GM12878 (cell line): ENCODE results near the gene IL3RA. TPM values are rescaled to one million over a fixed set of nuclear protein-coding genes. Genes with fewer than 3 reads are reported as not detected.

Experiments used
- ATAC-seq: fragments of 200-7000 bp; cut with Tn5 transposase; 3 replicates; pipeline ENCODE4 v1.9.1; 2020; ENCODE audit warnings: mild to moderate bottlenecking, moderate library complexity
- BruUV-seq: library from RNA; stranded (reverse); fragments of 400-500 nt; replicated peaks from 2 replicates; lab custom pipeline; 2021; lab: Mats Ljungman, UMichigan
- CTCF ChIA-PET: fragments of 300-600 bp; sonication (Branson Sonifier 250); formaldehyde crosslinking; extraction: SDS; loops from one replicate; lab custom pipeline; 2021; ENCODE audit warnings: inconsistent platforms; lab: Yijun Ruan, JAX
- POLR2A ChIA-PET: fragments of 350-600 bp; formaldehyde crosslinking; extraction: SDS; loops from one replicate; lab custom pipeline; 2021; ENCODE audit warnings: inconsistent platforms; lab: Charles Lee
- RAD21 ChIA-PET: fragments of 300-600 bp; sonication (Branson Sonifier 250); formaldehyde crosslinking; loops from one replicate; lab custom pipeline; 2023; ENCODE audit warnings: antibody characterized with exemption; ENCODE audit not compliant: unreplicated experiment; lab: Charles Lee
- SMC1A ChIA-PET: fragments of 300-600 bp; sonication (Branson Sonifier 250); formaldehyde crosslinking; loops from one replicate; lab custom pipeline; 2023; ENCODE audit not compliant: unreplicated experiment, uncharacterized antibody; lab: Charles Lee
- DNase-seq: peaks from one replicate; pipeline ENCODE4 v3.0.0-alpha.2; 2011; ENCODE audit warnings: low read depth, low spot score
- FAIRE-seq: peaks from 3 replicates; lab custom pipeline; 2011; peaks lifted over from hg19 to GRCh38; lab: Jason Lieb, UNC
- H2AFZ ChIP-seq: 2 replicates; pipeline ENCODE4 v1.6.0; 2011; ENCODE audit warnings: low read depth, low read length, control low read depth; ENCODE audit not compliant: control insufficient read depth
- H3K27ac ChIP-seq: 2 replicates; pipeline ENCODE4 v1.5.1; 2011; ENCODE audit warnings: control low read depth; ENCODE audit not compliant: control insufficient read depth, insufficient read depth
- H3K27me3 ChIP-seq, 2 experiments: replicated peaks in 1 of 2; 2 replicates each; pipeline versions ENCODE4 v1.6.0 to v1.6.1; 2011; ENCODE audit warnings: low read length in 1 of 2; ENCODE audit not compliant: control insufficient read depth in 2 of 2, insufficient read depth in 2 of 2
- H3K36me3 ChIP-seq, 2 experiments: 2 replicates each; pipeline ENCODE4 v1.5.1; 2011; ENCODE audit warnings: low read length in 1 of 2; ENCODE audit not compliant: control insufficient read depth in 2 of 2, insufficient read depth in 2 of 2
- H3K4me1 ChIP-seq: 2 replicates; pipeline ENCODE4 v1.6.1; 2011; ENCODE audit warnings: mild to moderate bottlenecking, low read length, moderate library complexity, mixed read lengths; ENCODE audit not compliant: control insufficient read depth, insufficient read depth
- H3K4me2 ChIP-seq: 2 replicates; pipeline ENCODE4 v1.6.0; 2011; ENCODE audit warnings: control low read depth; ENCODE audit not compliant: control insufficient read depth, insufficient read depth
- H3K4me3 ChIP-seq: fragments of 200-600 bp; sonication (generic); 2 replicates; pipeline ENCODE4 v1.5.1; 2016
- H3K79me2 ChIP-seq: 2 replicates; pipeline ENCODE4 v1.6.0; 2011; ENCODE audit warnings: low read length; ENCODE audit not compliant: control insufficient read depth, insufficient read depth
- H3K9ac ChIP-seq: 2 replicates; pipeline ENCODE4 v1.8.0; 2011; ENCODE audit warnings: low read length, control low read depth, mixed read lengths; ENCODE audit not compliant: control insufficient read depth, insufficient read depth
- H3K9me3 ChIP-seq: replicated peaks from 3 replicates; pipeline ENCODE4 v1.5.1; 2011; ENCODE audit warnings: mild to moderate bottlenecking, low read length; ENCODE audit not compliant: control insufficient read depth, insufficient read depth
- H4K20me1 ChIP-seq: 2 replicates; pipeline ENCODE4 v1.6.0; 2011; ENCODE audit not compliant: control insufficient read depth, insufficient read depth
- ATF3 ChIP-seq: IDR thresholded peaks from 2 replicates; pipeline ENCODE4 v1.6.1; 2011; ENCODE audit warnings: low read depth, mild to moderate bottlenecking, low read length, moderate library complexity, borderline replicate concordance; ENCODE audit errors: extremely low read depth
- CBFB ChIP-seq: IDR thresholded peaks from 2 replicates; pipeline ENCODE4 v1.6.1; 2016; ENCODE audit warnings: antibody characterized with exemption, low read depth
- DPF2 ChIP-seq: fragments of 450-650 bp; IDR thresholded peaks from 2 replicates; pipeline ENCODE4 v1.6.1; 2017; ENCODE audit warnings: mild to moderate bottlenecking
- ETV6 ChIP-seq, 2 experiments: fragments of 450-650 bp in 1 of 2; IDR thresholded peaks in 1 of 2; conservative IDR thresholded peaks in 1 of 2; 2 replicates each; pipeline ENCODE4 v1.6.1; 2014; ENCODE audit warnings: antibody characterized with exemption in 1 of 2, borderline replicate concordance in 1 of 2, low read depth in 1 of 2, mild to moderate bottlenecking in 1 of 2, moderate library complexity in 1 of 2
- EZH2 ChIP-seq: IDR thresholded peaks from 2 replicates; pipeline ENCODE4 v1.6.1; 2012; ENCODE audit warnings: low read depth, mild to moderate bottlenecking, control low read depth, inconsistent platforms, low read length, borderline replicate concordance; ENCODE audit not compliant: control insufficient read depth
- FOS ChIP-seq: IDR thresholded peaks from 3 replicates; pipeline ENCODE4 v1.6.1; 2011; ENCODE audit warnings: borderline replicate concordance; ENCODE audit not compliant: insufficient read length; ENCODE audit errors: extremely low read depth
- FOXK2 ChIP-seq: fragments of 450-650 bp; IDR thresholded peaks from 2 replicates; pipeline ENCODE4 v1.6.1; 2017; ENCODE audit warnings: mild to moderate bottlenecking, moderate library complexity
- IRF3 ChIP-seq: fragments of 450-650 bp; IDR thresholded peaks from 2 replicates; pipeline ENCODE4 v1.6.1; 2014; ENCODE audit warnings: mild to moderate bottlenecking
- NFXL1 ChIP-seq: fragments of 450-650 bp; IDR thresholded peaks from 2 replicates; pipeline ENCODE4 v1.6.1; 2017; ENCODE audit warnings: antibody characterized with exemption, mild to moderate bottlenecking, borderline replicate concordance
- PAX5 ChIP-seq: IDR thresholded peaks from 2 replicates; pipeline ENCODE4 v1.6.1; 2011; ENCODE audit warnings: low read depth, low read length, borderline replicate concordance
- SIX5 ChIP-seq: IDR thresholded peaks from 2 replicates; pipeline ENCODE4 v1.6.1; 2011; ENCODE audit warnings: mild to moderate bottlenecking, low read depth, low read length, moderate library complexity; ENCODE audit not compliant: severe bottlenecking
- SUPT20H ChIP-seq: IDR thresholded peaks from 2 replicates; pipeline ENCODE4 v1.6.1; 2011; ENCODE audit warnings: low read depth, mild to moderate bottlenecking, low read length, moderate library complexity, borderline replicate concordance; ENCODE audit not compliant: control insufficient read depth
- WGBS: methylation state at CpG from one replicate; pipeline ENCODE4 v1.1.6; 2016; ENCODE audit warnings: low lambda C conversion rate; ENCODE audit not compliant: insufficient replicate concordance, insufficient coverage; ENCODE audit errors: missing lambda C conversion rate; 5-methylcytosine and 5-hydroxymethylcytosine counted together
- in situ Hi-C: fragments of 300-500 bp; cut with MboI; formaldehyde crosslinking; loops from 9 replicates; pipeline ENCODE4 v1.14.3; 2018; ENCODE audit warnings: mixed read lengths
- intact Hi-C: fragments of 100-400 bp; cut with micrococcal nuclease; formaldehyde crosslinking; loops from one replicate; pipeline ENCODE4 v1.14.2; 2022; ENCODE audit not compliant: unreplicated experiment
- polyA plus RNA-seq, 11 experiments: library from polyadenylated mRNA; depleted of rRNA in 4 of 11; unstranded in 6 of 11; stranded (reverse) in 5 of 11; fragments of >200 nt; fragmentation: Nextera tagmentation in 4 of 11; fragmentation: Illumina TruSeq in 1 of 11; extraction: Ambion mirVana in 4 of 11; extraction: Trizol in 1 of 11; gene quantifications; 1 replicate in 1 of 11; 2 replicates in 10 of 11; pipeline versions ENCODE4 v1.2.1 to v1.2.3, GENCODE V29; 2011 to 2016; ENCODE audit warnings: inconsistent platforms in 2 of 11, missing spikeins in 2 of 11, low read depth in 1 of 11
- total RNA-seq, 4 experiments: library from RNA; depleted of rRNA in 3 of 4; stranded (reverse); fragments of >200 nt in 3 of 4; fragmentation: Illumina TruSeq in 1 of 4; extraction: Trizol in 1 of 4; gene quantifications; 2 replicates each; pipeline versions ENCODE4 v1.2.1 to v1.2.3, GENCODE V29; 2013 to 2021
- TF ChIP-seq, protein P1 (sequence below): fragments of 150-350 bp; IDR thresholded peaks from 2 replicates; pipeline ENCODE4 v1.6.1; 2014; ENCODE audit warnings: mild to moderate bottlenecking, low read depth, low read length
- TF ChIP-seq, protein P2 (sequence below): fragments of 450-650 bp; IDR thresholded peaks from 2 replicates; pipeline ENCODE4 v1.6.1; 2017; ENCODE audit warnings: antibody characterized with exemption, mild to moderate bottlenecking, moderate library complexity
- TF ChIP-seq, protein P3 (sequence below): fragments of 450-650 bp; IDR thresholded peaks from 2 replicates; pipeline ENCODE4 v1.6.1; 2016; ENCODE audit warnings: mild to moderate bottlenecking

Gene IL3RA
- total and polyA plus RNA-seq, 10 of the 15 experiments (the other 5 are each of a cell fraction or from before 2014, with no cell fraction given), result 2.1 to 31.1 (median 17.9) TPM

GRCh38 chrX:1316527-1316926, 20.1 kb upstream of the IL3RA start:
- WGBS, result 40% methylated on average over 18 of the region's 18 CpGs
- no peaks in the 10 kb centered on the region; the same call in 1 of the 2 replicates for H3K4me1 ChIP-seq
- FAIRE-seq (no peak), DNase-seq (no peak), ATAC-seq (no peak)
- CTCF ChIA-PET, result no interaction called here
- no peak overlapping the region for H3K9ac ChIP-seq
- H3K79me2 ChIP-seq, result no peaks in the 10 kb centered on the region
- no peak overlapping the region for H3K4me2 ChIP-seq
- H3K9me3 ChIP-seq, result no peaks in the 10 kb centered on the region
- intact Hi-C loops (no loop called here), in situ Hi-C loops (no loop called here)
- no peak overlapping the region for H3K27ac ChIP-seq
- no peak overlapping the region for H2AFZ ChIP-seq
- H4K20me1 ChIP-seq, result no peaks in the 10 kb centered on the region
- no peak overlapping the region for H3K4me3 ChIP-seq
- H3K36me3 ChIP-seq, result no peaks in the 10 kb centered on the region
- SMC1A ChIA-PET, result no interaction called here
- H3K27me3 ChIP-seq, result no peaks in the 10 kb centered on the region
- RAD21 ChIA-PET, result no interaction called here
- POLR2A ChIA-PET, result no interaction called here
- no TSS peak for BruUV-seq
- no peak for TF ChIP-seq EZH2
- no peak for TF ChIP-seq ETV6 (conservative IDR thresholded peaks at IDR 0.05 in 1 of 2, IDR thresholded peaks at IDR 0.05 in 1 of 2; ENCODE audit: borderline replicate concordance in 1 of 2, low read depth in 1 of 2)
- TF ChIP-seq FOS, result no peak
- TF ChIP-seq FOXK2, result no peak
- no peak for TF ChIP-seq IRF3
- TF ChIP-seq NFXL1, result no peak
- TF ChIP-seq SIX5, result no peak
- TF ChIP-seq, protein P1, sequence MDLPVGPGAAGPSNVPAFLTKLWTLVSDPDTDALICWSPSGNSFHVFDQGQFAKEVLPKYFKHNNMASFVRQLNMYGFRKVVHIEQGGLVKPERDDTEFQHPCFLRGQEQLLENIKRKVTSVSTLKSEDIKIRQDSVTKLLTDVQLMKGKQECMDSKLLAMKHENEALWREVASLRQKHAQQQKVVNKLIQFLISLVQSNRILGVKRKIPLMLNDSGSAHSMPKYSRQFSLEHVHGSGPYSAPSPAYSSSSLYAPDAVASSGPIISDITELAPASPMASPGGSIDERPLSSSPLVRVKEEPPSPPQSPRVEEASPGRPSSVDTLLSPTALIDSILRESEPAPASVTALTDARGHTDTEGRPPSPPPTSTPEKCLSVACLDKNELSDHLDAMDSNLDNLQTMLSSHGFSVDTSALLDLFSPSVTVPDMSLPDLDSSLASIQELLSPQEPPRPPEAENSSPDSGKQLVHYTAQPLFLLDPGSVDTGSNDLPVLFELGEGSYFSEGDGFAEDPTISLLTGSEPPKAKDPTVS, result no peak
- no peak for TF ChIP-seq SUPT20H
- no peak for TF ChIP-seq DPF2
- TF ChIP-seq, protein P2, sequence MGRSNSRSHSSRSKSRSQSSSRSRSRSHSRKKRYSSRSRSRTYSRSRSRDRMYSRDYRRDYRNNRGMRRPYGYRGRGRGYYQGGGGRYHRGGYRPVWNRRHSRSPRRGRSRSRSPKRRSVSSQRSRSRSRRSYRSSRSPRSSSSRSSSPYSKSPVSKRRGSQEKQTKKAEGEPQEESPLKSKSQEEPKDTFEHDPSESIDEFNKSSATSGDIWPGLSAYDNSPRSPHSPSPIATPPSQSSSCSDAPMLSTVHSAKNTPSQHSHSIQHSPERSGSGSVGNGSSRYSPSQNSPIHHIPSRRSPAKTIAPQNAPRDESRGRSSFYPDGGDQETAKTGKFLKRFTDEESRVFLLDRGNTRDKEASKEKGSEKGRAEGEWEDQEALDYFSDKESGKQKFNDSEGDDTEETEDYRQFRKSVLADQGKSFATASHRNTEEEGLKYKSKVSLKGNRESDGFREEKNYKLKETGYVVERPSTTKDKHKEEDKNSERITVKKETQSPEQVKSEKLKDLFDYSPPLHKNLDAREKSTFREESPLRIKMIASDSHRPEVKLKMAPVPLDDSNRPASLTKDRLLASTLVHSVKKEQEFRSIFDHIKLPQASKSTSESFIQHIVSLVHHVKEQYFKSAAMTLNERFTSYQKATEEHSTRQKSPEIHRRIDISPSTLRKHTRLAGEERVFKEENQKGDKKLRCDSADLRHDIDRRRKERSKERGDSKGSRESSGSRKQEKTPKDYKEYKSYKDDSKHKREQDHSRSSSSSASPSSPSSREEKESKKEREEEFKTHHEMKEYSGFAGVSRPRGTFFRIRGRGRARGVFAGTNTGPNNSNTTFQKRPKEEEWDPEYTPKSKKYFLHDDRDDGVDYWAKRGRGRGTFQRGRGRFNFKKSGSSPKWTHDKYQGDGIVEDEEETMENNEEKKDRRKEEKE, result no peak
- TF ChIP-seq, protein P3, sequence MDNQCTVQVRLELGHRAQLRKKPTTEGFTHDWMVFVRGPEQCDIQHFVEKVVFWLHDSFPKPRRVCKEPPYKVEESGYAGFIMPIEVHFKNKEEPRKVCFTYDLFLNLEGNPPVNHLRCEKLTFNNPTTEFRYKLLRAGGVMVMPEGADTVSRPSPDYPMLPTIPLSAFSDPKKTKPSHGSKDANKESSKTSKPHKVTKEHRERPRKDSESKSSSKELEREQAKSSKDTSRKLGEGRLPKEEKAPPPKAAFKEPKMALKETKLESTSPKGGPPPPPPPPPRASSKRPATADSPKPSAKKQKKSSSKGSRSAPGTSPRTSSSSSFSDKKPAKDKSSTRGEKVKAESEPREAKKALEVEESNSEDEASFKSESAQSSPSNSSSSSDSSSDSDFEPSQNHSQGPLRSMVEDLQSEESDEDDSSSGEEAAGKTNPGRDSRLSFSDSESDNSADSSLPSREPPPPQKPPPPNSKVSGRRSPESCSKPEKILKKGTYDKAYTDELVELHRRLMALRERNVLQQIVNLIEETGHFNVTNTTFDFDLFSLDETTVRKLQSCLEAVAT, result no peak
- no peak for TF ChIP-seq ATF3
- no peak for TF ChIP-seq PAX5
- no peak for TF ChIP-seq CBFB
